Stimulated activated CD4-positive, alpha-beta T cell treated with anti-CD3 and anti-CD28 coated beads, Interleukin-1b, Interleukin-23, amount 100 ng/mL, for 24 hours (primary cell): ENCODE measurements around the gene OR2W3.

Source experiments
- DNase-seq, 4 experiments: peaks; one replicate each; pipeline ENCODE4 v3.0.0-alpha.2; 2020; ENCODE audit warnings: low read depth in 4 of 4, low spot score in 1 of 4

Gene OR2W3

GRCh38 chr1:247914941-247915662 is 19.7 kb downstream of the OR2W3 start:
- DNase-seq: no peak

GRCh38 chr1:247919952-247920351 is 24.6 kb downstream of the OR2W3 start, which contains the start of gene OR2T8:
TSS of gene OR2T8 (plus strand) at chr1:247920252. CDS start at chr1:247921018, 766 bp downstream.
- no peak for DNase-seq

- no peak for DNase-seq
These were observed 28.6 kb downstream of the OR2W3 start for GRCh38 chr1:247923941-247924340.

GRCh38 chr1:247924868-247925267 is 29.5 kb downstream of the OR2W3 start, which contains the start of gene OR2AJ1:
TSS of gene OR2AJ1 (plus strand) at chr1:247924889. CDS start at chr1:247933769, 8,880 bp downstream.
- no peak for DNase-seq

- no peak for DNase-seq
These were observed 38.6 kb downstream of the OR2W3 start for GRCh38 chr1:247933989-247934388.

GRCh38 chr1:247935781-247936180 is 40.4 kb downstream of the OR2W3 start:
- DNase-seq: no peak

GRCh38 chr1:247936415-247936814 is 41.0 kb downstream of the OR2W3 start:
- no peak for DNase-seq

GRCh38 chr1:247936965-247937734 is 41.8 kb downstream of the OR2W3 start:
- peak; percentile 24 to 91 (median 88) for DNase-seq

GRCh38 chr1:247942624-247943023 is 47.2 kb downstream of the OR2W3 start:
- DNase-seq: no peak
